ENCODE results near the gene GLRA3.
"Not testable (repeated sequence)": the region's sequence is repeated elsewhere in the genome, so short reads cannot be mapped to it uniquely, and the experiment has no call there.

The GLRA3 gene

DNA sequence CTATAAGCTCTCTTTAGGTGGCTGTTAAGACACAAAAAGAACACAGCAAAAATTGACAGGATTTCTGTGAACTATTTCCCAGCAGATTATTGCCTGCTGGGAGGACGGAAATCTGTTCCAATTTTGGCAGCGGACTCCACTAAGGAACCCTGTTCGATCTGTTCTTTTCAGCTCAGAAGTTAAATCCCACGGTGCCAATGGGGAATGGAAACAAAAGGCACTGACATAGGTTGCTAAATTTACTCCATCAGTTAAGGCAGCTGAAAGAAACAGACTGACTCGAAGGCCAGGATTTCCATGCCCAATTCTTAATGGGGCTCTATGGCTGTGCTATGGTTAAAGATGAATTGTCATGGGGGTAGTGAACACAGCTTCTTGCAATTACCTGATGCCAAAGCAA lies 180.2 kb downstream of the GLRA3 start:
- no peak for DNase-seq (ENCODE audit: low read depth)
- TF ChIP-seq, protein P1, sequence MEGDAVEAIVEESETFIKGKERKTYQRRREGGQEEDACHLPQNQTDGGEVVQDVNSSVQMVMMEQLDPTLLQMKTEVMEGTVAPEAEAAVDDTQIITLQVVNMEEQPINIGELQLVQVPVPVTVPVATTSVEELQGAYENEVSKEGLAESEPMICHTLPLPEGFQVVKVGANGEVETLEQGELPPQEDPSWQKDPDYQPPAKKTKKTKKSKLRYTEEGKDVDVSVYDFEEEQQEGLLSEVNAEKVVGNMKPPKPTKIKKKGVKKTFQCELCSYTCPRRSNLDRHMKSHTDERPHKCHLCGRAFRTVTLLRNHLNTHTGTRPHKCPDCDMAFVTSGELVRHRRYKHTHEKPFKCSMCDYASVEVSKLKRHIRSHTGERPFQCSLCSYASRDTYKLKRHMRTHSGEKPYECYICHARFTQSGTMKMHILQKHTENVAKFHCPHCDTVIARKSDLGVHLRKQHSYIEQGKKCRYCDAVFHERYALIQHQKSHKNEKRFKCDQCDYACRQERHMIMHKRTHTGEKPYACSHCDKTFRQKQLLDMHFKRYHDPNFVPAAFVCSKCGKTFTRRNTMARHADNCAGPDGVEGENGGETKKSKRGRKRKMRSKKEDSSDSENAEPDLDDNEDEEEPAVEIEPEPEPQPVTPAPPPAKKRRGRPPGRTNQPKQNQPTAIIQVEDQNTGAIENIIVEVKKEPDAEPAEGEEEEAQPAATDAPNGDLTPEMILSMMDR (conservative IDR thresholded peaks at IDR 0.05; ENCODE audit: low read depth, low read length) = no peak
- H3K4me3 ChIP-seq (ENCODE audit: low read depth, low read length) = no peak overlapping the region

DNA sequence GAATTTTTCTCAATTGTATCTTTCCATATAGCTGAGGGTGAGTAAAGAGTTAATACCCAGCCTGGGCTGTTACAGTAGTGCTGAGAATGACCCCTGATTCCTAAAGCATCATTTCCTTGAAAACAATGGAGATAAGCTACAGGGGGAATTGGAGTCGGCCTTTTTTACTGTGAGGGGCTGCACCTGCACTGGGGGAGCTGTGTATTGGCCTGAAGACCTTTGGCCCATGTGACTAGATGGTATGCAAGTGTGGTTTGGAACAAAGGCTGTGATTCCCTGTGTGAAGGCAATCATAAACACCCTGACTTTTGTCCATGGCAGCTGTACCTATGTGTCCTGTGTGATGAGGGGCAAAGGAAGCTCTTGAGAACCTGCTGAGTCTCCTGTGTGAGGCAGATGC lies 182.7 kb downstream of the GLRA3 start:
- no peak for DNase-seq (ENCODE audit: low read depth)
- H3K4me3 ChIP-seq (ENCODE audit: low read depth, low read length) = no peak overlapping the region
- TF ChIP-seq, protein P1 (conservative IDR thresholded peaks at IDR 0.05; ENCODE audit: low read depth, low read length) = no peak

DNA sequence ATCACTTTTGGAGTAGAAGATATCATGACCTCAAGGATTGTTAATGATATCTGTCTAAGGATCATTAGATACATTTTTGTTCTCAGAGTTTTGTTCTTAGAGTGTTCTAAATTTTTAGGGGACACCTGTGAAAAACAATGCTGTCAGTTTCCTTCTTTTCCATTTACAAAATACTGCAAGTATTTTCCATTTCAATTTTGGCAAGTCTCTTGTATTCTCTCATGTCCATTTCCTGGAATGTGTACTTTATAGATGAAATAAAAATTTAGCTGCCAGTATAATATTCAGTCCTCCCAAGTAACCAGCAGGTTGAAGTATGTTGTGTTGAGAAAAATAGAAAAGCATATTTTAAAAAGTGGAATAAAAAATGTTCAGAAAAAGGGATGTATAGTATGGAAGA lies 188.9 kb downstream of the GLRA3 start:
- H3K4me3 ChIP-seq (ENCODE audit: low read depth, low read length) = no peak overlapping the region
- TF ChIP-seq, protein P1 (conservative IDR thresholded peaks at IDR 0.05; ENCODE audit: low read depth, low read length) = no peak
- no peak for DNase-seq (ENCODE audit: low read depth)

DNA sequence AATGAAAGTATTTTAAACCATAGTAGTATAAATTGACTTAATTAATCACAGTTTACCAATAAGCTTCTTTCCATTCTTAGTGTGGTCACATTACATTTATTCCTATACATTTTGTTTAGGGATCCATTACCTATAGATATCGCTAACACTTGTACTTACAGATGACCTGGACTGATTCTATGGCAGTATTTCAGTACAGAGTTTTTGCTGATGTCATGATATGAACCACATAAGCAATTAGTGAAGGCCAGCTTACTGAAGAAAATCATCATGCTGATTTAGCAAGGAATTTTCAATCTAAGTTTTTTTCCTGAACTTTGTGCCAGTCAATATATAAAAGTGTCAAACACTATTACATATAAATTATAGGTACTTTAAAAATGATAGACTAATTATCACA lies 193.3 kb downstream of the GLRA3 start:
- TF ChIP-seq, protein P1 (conservative IDR thresholded peaks at IDR 0.05; ENCODE audit: low read depth, low read length) = no peak
- no peak for DNase-seq (ENCODE audit: low read depth)
- H3K4me3 ChIP-seq (ENCODE audit: low read depth, low read length) = no peak overlapping the region

DNA sequence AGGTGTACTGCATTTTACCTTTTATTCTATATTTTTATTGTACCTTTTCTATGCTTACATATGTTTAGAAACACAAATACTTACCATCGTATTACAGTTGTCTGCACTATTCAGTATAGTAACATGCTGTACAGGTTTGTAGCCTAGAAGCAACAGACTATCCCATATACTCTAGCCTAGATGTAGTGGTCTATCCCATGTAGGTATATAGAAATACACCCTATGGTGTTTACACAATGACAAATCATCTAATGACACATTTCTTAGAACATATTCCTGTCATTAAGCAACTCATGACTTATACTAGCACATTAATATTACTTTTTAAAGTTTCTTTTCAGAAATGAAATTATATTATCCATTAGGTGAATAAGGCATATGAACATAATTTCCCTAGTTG lies 195.6 kb downstream of the GLRA3 start:
- TF ChIP-seq, protein P1 (conservative IDR thresholded peaks at IDR 0.05; ENCODE audit: low read depth, low read length) = no peak
- DNase-seq (ENCODE audit: low read depth) = no peak

DNA sequence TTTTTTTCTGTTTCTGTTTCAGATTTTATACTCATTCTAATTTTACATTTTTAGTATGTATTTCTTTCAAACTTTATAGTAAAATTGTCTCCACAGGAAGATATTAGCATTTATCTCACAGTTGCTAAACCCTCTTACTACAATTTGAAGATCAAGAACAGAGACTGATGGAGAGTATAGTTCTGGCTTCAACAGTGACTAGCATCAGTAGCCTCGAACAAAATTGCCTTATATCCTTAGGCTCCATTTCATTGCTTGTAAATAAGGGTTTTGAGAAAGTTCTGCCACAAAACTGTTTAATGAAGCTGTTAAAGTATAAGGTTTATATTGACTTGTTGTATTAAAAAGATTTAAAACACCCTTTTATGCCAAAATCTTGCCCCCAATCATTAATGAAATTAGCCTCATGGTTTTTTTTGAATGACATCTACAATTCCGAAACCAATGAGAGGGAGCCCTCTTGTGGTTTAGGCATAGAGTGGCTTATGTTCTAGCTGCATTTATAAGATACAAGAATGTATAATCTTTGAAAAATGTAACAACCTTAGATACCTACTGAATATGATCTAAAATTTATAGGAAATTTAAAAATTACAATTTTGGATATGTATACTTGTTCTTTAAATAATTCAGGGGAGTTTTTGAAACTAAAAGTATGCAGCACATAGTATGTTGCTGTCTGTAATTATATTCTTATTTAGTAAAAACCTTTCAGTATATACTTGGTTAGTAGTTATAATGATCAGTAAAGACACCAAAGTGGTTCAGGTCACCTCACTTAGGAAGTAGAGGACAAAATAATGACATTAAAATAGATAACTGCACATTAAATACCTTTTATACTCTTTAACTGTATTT lies 196.9 kb downstream of the GLRA3 start:
- no peak overlapping the region for H3K4me3 ChIP-seq (ENCODE audit: low read depth, low read length)
- peak; percentile 76 for DNase-seq (ENCODE audit: low read depth)
- TF ChIP-seq, protein P1 (conservative IDR thresholded peaks at IDR 0.05; ENCODE audit: low read depth, low read length) = peak; percentile 80

More for the DNA sequence above, 195.6 kb downstream of the GLRA3 start:
- no peak overlapping the region for H3K4me3 ChIP-seq (ENCODE audit: low read depth, low read length)

DNA sequence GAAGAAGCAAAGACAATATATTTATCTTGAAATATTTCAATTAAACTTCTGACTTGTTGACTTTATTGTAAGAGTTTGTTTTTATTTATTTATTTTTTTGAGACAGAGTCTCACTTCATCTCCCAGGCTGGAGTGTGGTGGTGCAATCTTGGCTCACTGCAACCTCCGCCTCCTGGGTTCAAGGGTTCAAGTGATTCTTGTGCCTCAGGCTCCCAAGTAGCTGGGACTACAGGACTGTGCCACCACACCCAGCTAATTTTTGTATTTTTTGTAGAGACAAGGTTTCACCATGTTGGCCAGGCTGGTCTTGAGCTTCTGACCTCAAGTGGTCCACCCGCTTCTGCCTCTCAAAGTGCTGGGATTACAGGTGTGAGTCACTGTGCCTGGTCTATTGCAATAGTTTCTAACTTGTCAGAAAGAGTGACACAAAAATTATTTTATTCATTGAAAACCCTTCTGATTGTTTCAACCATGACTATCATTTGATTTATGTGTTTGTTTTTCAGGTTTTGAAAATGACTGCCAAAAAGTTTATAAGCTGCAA lies 199.1 kb downstream of the GLRA3 start:
- DNase-seq (ENCODE audit: low read depth); H3K4me3 ChIP-seq (ENCODE audit: low read depth, low read length): not testable (repeated sequence)
